GM18526 (cell line): ENCODE measurements around the gene CSPG4.

Experiments
- POLR2A ChIP-seq: IDR thresholded peaks from 3 replicates; pipeline ENCODE4 v1.6.1; 2011; ENCODE audit not compliant: insufficient read length; ENCODE audit errors: extremely low read depth

Gene CSPG4

GRCh38 chr15:75725719-75726607, 13.3 kb upstream of the CSPG4 start:
- no peak for TF ChIP-seq POLR2A

GRCh38 chr15:75725006-75725718, 12.5 kb upstream of the CSPG4 start:
- no peak for TF ChIP-seq POLR2A

GRCh38 chr15:75723847-75724660, 11.4 kb upstream of the CSPG4 start:
- TF ChIP-seq POLR2A: no peak

- TF ChIP-seq POLR2A: no peak
These were observed 10.7 kb upstream of the CSPG4 start for GRCh38 chr15:75723171-75723846.

- TF ChIP-seq POLR2A: no peak
These were observed 9.5 kb upstream of the CSPG4 start for GRCh38 chr15:75721923-75722870.

GRCh38 chr15:75721480-75721922, 8.9 kb upstream of the CSPG4 start:
- TF ChIP-seq POLR2A: no peak

GRCh38 chr15:75720787-75721479, 8.3 kb upstream of the CSPG4 start:
- TF ChIP-seq POLR2A: no peak

- TF ChIP-seq POLR2A: no peak
These were observed 7.6 kb upstream of the CSPG4 start for GRCh38 chr15:75720297-75720696.

GRCh38 chr15:75718328-75718727, 5.7 kb upstream of the CSPG4 start:
- TF ChIP-seq POLR2A: no peak

- TF ChIP-seq POLR2A: no peak
These were observed 1.5 kb upstream of the CSPG4 start for GRCh38 chr15:75714195-75714594.

- no peak for TF ChIP-seq POLR2A
These were observed 769 bp upstream of the CSPG4 start for GRCh38 chr15:75713338-75713895.

- no peak for TF ChIP-seq POLR2A
These were observed 6.0 kb downstream of the CSPG4 start for GRCh38 chr15:75706682-75706954.
